ENCODE results near the gene NHSL1. TPM values are rescaled to one million over a fixed set of nuclear protein-coding genes. Genes with fewer than 3 reads are reported as not detected.
A peak's percentile ranks its signal among the peaks of the same experiment; 100 is the strongest.

Gene NHSL1
- total and polyA plus RNA-seq, 9 of the 15 experiments (the other 6 are each of a cell fraction or from before 2014, with no cell fraction given) = 0.09 to 0.20 TPM; not detected in 7

DNA sequence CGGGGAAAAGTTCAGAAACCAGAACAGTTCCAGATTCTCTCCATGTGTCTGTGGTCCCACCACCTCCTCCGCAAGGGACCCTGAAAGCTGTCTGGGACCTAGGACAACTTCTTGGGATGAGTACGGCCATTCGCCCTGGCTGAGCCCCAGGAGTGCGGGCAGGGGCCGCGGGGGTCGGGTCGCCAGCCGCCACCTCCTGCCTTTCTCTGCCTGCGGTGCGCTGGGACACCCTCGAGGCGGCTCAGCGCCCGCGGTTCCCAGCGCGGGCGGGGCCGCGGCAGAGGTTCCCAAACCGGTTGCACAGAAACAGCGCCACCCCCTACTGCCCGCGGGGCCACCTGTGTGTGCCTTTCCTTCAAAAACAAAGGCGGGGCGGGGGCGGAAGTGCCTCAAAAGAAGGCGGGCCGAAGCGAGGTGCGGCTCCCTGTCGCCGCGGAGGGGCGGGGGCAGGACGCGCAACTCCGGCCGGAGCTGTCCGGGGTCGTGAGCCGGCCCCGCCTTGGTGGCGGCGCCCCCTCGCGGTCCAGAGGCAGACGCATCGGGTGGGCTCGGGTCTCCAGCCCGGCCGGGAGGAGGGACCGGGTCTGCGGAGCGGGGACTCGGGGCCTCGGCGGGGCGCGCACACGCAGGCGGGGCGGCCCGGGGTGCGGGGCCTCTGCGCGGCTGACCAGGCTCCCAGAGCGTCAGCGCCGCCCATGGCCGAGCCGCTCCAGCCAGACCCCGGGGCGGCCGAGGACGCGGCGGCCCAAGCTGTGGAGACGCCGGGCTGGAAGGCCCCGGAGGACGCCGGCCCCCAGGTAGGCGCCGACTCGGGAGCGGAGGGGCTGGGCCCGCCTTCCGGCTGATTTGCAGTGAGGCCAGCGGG, 95.3 kb downstream of the NHSL1 start, which contains the start of gene HEBP2 (continued):
- TF ChIP-seq NR1H2 (CRISPR knock-in tag; IDR thresholded peaks at IDR 0.05) = no peak
- TF ChIP-seq CEBPG (CRISPR knock-in tag; IDR thresholded peaks at IDR 0.05) = no peak
- TF ChIP-seq CEBPG (tag; conservative IDR thresholded peaks at IDR 0.05 in 1 of 2, IDR thresholded peaks at IDR 0.05 in 1 of 2) = no peak
- no peak for TF ChIP-seq FOXA1 (IDR thresholded peaks at IDR 0.05; ENCODE audit: borderline replicate concordance)
- TF ChIP-seq ZBTB5 (IDR thresholded peaks at IDR 0.05) = no peak
- TF ChIP-seq DPF2 (IDR thresholded peaks at IDR 0.05) = no peak; the same call in 1 of the 2 replicates
- TF ChIP-seq NELFE (IDR thresholded peaks at IDR 0.05; ENCODE audit: insufficient read depth, insufficient read length) = no peak
- 0 out of 2 replicates have a peak, but pooled peaks have one; percentile 27 for TF ChIP-seq ZNF165 (CRISPR knock-in tag; IDR thresholded peaks at IDR 0.05; ENCODE audit: borderline replicate concordance)
- peak; percentile 66 to 91; a peak in 3 of 4 replicates for TF ChIP-seq NONO (IDR thresholded peaks at IDR 0.05; ENCODE audit: low read depth in 2 of 2, low read length in 1 of 2)
- no peak for TF ChIP-seq EZH2 (IDR thresholded peaks at IDR 0.05; ENCODE audit: borderline replicate concordance, low read depth, low read length)
- TF ChIP-seq SETDB1 (IDR thresholded peaks at IDR 0.05; ENCODE audit: low read length) = no peak
- no peak for TF ChIP-seq ZNF347 (CRISPR knock-in tag; IDR thresholded peaks at IDR 0.05; ENCODE audit: low read depth)
- peak; percentile 46 for TF ChIP-seq DACH1 (IDR thresholded peaks at IDR 0.05; ENCODE audit: partially characterized antibody)
- TF ChIP-seq MTA1 (IDR thresholded peaks at IDR 0.05; ENCODE audit: borderline replicate concordance) = no peak
- no peak for TF ChIP-seq PPARD (CRISPR knock-in tag; IDR thresholded peaks at IDR 0.05)
- no peak for TF ChIP-seq BRF2 (IDR thresholded peaks at IDR 0.05; ENCODE audit: borderline replicate concordance, insufficient read depth, insufficient read length)
- TF ChIP-seq, protein P1, sequence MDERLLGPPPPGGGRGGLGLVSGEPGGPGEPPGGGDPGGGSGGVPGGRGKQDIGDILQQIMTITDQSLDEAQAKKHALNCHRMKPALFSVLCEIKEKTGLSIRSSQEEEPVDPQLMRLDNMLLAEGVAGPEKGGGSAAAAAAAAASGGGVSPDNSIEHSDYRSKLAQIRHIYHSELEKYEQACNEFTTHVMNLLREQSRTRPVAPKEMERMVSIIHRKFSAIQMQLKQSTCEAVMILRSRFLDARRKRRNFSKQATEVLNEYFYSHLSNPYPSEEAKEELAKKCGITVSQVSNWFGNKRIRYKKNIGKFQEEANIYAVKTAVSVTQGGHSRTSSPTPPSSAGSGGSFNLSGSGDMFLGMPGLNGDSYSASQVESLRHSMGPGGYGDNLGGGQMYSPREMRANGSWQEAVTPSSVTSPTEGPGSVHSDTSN (CRISPR knock-in tag; IDR thresholded peaks at IDR 0.05; ENCODE audit: low read depth) = no peak
- TF ChIP-seq, protein P1 (tag; conservative IDR thresholded peaks at IDR 0.05; ENCODE audit: low read depth) = no peak
- TF ChIP-seq MAFK (IDR thresholded peaks at IDR 0.05; ENCODE audit: low read length) = no peak
- TF ChIP-seq POLR2AphosphoS2 (IDR thresholded peaks at IDR 0.05; ENCODE audit: low read length) = no peak
- no peak for TF ChIP-seq SMAD3 (CRISPR knock-in tag; conservative IDR thresholded peaks at IDR 0.05)
- peak in 2 of 3 experiments; percentile 43 to 65 for TF ChIP-seq YY1 (IDR thresholded peaks at IDR 0.05; ENCODE audit: borderline replicate concordance in 1 of 3, control insufficient read depth in 1 of 3, extremely low read depth in 1 of 3, insufficient read depth in 3 of 3, insufficient read length in 1 of 3, insufficient replicate concordance in 2 of 3, low read depth in 1 of 3, low read length in 2 of 3)

Measured in K562 (cell line).